Ascending aorta (tissue), 2 donors: ENCODE measurements around the gene FERD3L. TPM values are rescaled to one million over a fixed set of nuclear protein-coding genes. Genes with fewer than 3 reads are reported as not detected.

ENCODE experiments used
- DNase-seq, 2 donors: peaks; one replicate each; pipeline ENCODE4 v3.0.0-alpha.2; 2019; ENCODE audit warnings: low spot score in 2 of 2
- H3K27ac ChIP-seq, 2 donors: fragments of 200-600 bp; sonication (generic); one replicate each; pipeline ENCODE4 v1.5.1; 2016 to 2017; ENCODE audit warnings: mild to moderate bottlenecking in 1 of 2
- H3K27me3 ChIP-seq: fragments of 200-600 bp; sonication (generic); one replicate; pipeline ENCODE4 v1.5.1; 2017
- H3K36me3 ChIP-seq, 2 donors: fragments of 200-600 bp; sonication (generic); one replicate each; pipeline ENCODE4 v1.5.1; 2016
- H3K4me1 ChIP-seq, 2 donors: fragments of 200-600 bp; sonication (generic); one replicate each; pipeline ENCODE4 v1.5.1; 2016 to 2017; ENCODE audit warnings: mild to moderate bottlenecking in 1 of 2
- H3K4me3 ChIP-seq, 2 donors: fragments of 200-600 bp; sonication (generic); one replicate each; pipeline ENCODE4 v1.5.1; 2016 to 2017; ENCODE audit warnings: mild to moderate bottlenecking in 1 of 2
- H3K9me3 ChIP-seq, 2 donors: fragments of 200-600 bp; sonication (generic); one replicate each; pipeline ENCODE4 v1.5.1; 2016
- intact Hi-C: fragments of 100-400 bp; cut with DNase I; formaldehyde crosslinking; loops from one replicate; pipeline ENCODE4 v1.15.1; 2023
- total RNA-seq: library from RNA; depleted of rRNA; stranded (reverse); fragments of >200 nt; gene quantifications from one replicate; pipeline ENCODE4 v1.1.0, GENCODE V29; 2016
- TF ChIP-seq, protein P1 (sequence below), 3 experiments: fragments of 200-600 bp in 2 of 3; fragments of 450-650 bp in 1 of 3; sonication (generic) in 2 of 3; IDR thresholded peaks; one replicate each; pipeline ENCODE4 v1.5.1; 2016 to 2019; ENCODE audit warnings: antibody characterized with exemption in 3 of 3, mild to moderate bottlenecking in 1 of 3, moderate library complexity in 1 of 3

Gene FERD3L
- total RNA-seq, 1 donor from 2014 or later, result not detected

DNA sequence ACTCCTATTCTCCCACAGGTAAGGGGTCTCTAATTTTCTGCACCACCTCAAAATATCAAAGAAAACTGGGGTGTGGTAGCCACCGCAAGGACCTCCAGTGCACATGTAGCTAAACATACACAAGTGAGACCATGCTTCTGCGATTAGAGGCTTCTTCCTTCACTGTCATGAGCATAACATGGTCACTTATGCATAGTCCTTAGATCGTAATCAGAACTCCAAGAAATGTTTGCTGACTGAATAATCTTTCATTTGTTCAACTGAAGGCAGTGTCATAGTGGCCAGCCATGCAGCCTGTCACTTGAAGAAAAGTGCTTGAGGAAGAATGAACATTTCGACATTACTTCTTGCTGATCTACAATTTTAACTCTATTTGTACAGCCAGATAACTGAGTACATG is 42.3 kb downstream of the FERD3L start:
- intact Hi-C loops, result no loop called here
- no peak overlapping the region for H3K4me3 ChIP-seq
- H3K36me3 ChIP-seq, result no peaks in the 10 kb centered on the region
- peaks cover 0 to 5% of the 10 kb centered on the region in 2 donors for H3K4me1 ChIP-seq
- no peak overlapping the region for H3K27ac ChIP-seq
- TF ChIP-seq, protein P1, sequence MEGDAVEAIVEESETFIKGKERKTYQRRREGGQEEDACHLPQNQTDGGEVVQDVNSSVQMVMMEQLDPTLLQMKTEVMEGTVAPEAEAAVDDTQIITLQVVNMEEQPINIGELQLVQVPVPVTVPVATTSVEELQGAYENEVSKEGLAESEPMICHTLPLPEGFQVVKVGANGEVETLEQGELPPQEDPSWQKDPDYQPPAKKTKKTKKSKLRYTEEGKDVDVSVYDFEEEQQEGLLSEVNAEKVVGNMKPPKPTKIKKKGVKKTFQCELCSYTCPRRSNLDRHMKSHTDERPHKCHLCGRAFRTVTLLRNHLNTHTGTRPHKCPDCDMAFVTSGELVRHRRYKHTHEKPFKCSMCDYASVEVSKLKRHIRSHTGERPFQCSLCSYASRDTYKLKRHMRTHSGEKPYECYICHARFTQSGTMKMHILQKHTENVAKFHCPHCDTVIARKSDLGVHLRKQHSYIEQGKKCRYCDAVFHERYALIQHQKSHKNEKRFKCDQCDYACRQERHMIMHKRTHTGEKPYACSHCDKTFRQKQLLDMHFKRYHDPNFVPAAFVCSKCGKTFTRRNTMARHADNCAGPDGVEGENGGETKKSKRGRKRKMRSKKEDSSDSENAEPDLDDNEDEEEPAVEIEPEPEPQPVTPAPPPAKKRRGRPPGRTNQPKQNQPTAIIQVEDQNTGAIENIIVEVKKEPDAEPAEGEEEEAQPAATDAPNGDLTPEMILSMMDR (IDR thresholded peaks at IDR 0.05), result no peak
- DNase-seq, result no peak
- H3K9me3 ChIP-seq, result no peaks in the 10 kb centered on the region
- no peaks in the 10 kb centered on the region for H3K27me3 ChIP-seq

DNA sequence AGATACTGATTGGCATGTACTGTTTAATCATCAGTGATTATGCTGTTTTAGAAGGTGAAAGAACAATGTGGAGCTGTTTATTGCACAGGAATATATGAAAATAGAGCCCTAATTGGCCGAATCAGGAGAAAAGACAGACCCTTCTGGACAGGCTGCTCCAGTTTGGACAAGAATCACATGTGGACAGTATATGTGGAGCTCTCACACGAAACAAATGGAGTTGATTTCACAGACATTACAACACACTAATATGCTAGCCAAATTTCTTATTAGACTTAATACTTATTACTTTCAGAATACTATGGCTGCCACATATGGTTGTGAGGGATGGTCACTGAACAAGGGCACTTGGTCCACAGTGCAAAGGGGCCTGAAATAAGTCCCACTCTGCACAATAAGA is 43.3 kb downstream of the FERD3L start:
- H3K36me3 ChIP-seq, result no peaks in the 10 kb centered on the region
- intact Hi-C loops, result no loop called here
- no peak overlapping the region for H3K27ac ChIP-seq
- H3K27me3 ChIP-seq, result no peaks in the 10 kb centered on the region
- no peak for DNase-seq
- H3K9me3 ChIP-seq, result no peaks in the 10 kb centered on the region
- TF ChIP-seq, protein P1 (IDR thresholded peaks at IDR 0.05), result no peak
- peaks cover 0 to 5% of the 10 kb centered on the region in 2 donors for H3K4me1 ChIP-seq
- H3K4me3 ChIP-seq, result no peak overlapping the region

DNA sequence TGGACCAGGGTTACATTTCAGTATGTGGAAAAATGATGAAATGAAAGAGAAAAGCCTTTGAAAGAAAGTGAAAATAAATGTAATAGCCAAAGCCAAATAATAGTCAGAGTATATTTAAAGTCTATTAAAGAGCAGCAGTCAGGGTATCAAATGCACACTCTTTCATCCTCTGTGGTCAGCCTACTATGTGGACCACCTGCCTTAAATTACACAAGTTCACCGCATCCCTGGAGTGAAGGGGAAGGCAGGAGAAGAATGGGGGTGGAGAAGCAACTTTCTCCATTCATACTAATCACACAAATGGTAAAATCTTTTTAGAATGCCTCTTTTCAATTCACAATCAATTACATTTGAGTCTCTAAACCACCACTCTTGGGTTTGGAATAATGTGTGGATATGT is 43.7 kb downstream of the FERD3L start:
- Histone ChIP-seq H3K4me3 (no peak overlapping the region), H3K4me1 (peaks cover 0 to 5% of the 10 kb centered on the region in 2 donors), H3K27me3 (no peaks in the 10 kb centered on the region), H3K9me3 (no peaks in the 10 kb centered on the region), H3K27ac (no peak overlapping the region), H3K36me3 (no peaks in the 10 kb centered on the region)
- DNase-seq, result no peak
- TF ChIP-seq, protein P1 (IDR thresholded peaks at IDR 0.05), result no peak
- intact Hi-C loops, result no loop called here

DNA sequence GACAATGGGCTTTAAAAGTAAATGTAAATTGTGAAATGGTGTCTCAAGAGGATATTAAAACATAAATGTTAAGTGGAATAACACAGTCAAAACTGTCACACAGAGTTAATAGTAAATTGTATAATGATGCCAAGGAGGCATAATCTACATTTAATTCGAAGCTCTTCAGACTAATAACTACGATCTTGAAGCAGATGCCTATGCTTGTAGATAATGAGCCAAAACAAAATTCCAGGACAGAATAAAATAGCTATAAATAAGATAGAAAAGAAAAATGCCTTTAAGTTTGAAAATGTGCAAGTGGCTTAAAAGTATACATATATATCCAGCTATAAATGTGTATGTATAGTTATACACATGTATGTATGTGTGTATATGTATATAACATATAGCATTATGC is 45.3 kb downstream of the FERD3L start:
- Histone ChIP-seq H3K27ac (no peak overlapping the region), H3K27me3 (no peaks in the 10 kb centered on the region), H3K36me3 (no peaks in the 10 kb centered on the region), H3K4me1 (no peaks in the 10 kb centered on the region), H3K9me3 (no peaks in the 10 kb centered on the region), H3K4me3 (no peak overlapping the region)
- TF ChIP-seq, protein P1 (IDR thresholded peaks at IDR 0.05), result no peak
- no peak for DNase-seq
- intact Hi-C loops, result no loop called here

DNA sequence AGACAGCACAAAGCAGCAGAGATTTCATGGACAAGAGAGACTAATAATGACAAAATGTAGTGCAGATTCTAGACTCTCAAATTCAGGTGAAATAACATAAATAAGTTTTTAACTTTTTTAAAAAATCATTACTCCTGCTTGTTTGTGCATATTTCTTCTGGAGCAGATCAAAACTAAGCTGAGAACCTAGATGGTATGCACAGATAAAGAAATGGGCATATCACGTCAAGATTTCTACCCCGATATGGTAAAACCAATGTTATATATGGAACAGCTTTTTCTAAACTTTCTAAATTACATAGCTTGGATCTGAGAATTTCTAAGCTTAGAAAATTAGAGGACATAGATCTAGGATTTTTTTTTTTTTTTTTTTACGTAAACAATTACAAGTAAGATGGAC is 46.0 kb downstream of the FERD3L start:
- H3K27ac ChIP-seq, result no peak overlapping the region
- H3K9me3 ChIP-seq, result no peaks in the 10 kb centered on the region
- H3K4me3 ChIP-seq, result no peak overlapping the region
- no peaks in the 10 kb centered on the region for H3K4me1 ChIP-seq
- TF ChIP-seq, protein P1 (IDR thresholded peaks at IDR 0.05), result no peak
- no peak for DNase-seq
- no peaks in the 10 kb centered on the region for H3K36me3 ChIP-seq
- no peaks in the 10 kb centered on the region for H3K27me3 ChIP-seq
- intact Hi-C loops, result no loop called here

DNA sequence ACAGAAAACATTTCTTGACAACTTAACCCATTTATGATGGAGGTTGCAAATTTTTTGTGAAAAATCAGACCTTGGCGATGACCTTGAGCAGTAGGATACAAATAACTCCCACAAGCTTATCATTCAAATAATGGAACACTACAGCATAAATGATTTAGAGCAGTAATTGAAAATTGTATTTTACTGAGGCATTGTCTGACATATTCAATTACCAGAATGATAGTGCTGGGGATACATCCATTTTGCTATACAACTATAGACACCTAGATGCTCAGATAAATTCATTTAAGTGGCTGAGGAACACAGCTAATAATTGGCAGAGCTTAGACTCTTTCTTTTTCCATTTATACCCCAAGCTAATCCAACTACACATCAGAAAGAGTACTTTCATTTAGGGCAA is 46.7 kb downstream of the FERD3L start:
- H3K36me3 ChIP-seq, result no peaks in the 10 kb centered on the region
- DNase-seq, result no peak
- H3K27ac ChIP-seq, result no peak overlapping the region
- TF ChIP-seq, protein P1 (IDR thresholded peaks at IDR 0.05), result no peak
- intact Hi-C loops, result no loop called here
- H3K9me3 ChIP-seq, result no peaks in the 10 kb centered on the region
- no peak overlapping the region for H3K4me3 ChIP-seq
- no peaks in the 10 kb centered on the region for H3K27me3 ChIP-seq
- no peaks in the 10 kb centered on the region for H3K4me1 ChIP-seq
